NCI-H2171 treated with DMSO at 0.1 percent for 48 hours (cell line): ENCODE data around the gene CFAP43.
"Not testable (repeated sequence)": the region's sequence is repeated elsewhere in the genome, so short reads cannot be mapped to it uniquely, and the experiment has no call there.

Experiments
- DNase-seq: peaks from one replicate; lab custom pipeline; 2025; lab: John Stamatoyannopoulos, UW

Gene CFAP43

DNA sequence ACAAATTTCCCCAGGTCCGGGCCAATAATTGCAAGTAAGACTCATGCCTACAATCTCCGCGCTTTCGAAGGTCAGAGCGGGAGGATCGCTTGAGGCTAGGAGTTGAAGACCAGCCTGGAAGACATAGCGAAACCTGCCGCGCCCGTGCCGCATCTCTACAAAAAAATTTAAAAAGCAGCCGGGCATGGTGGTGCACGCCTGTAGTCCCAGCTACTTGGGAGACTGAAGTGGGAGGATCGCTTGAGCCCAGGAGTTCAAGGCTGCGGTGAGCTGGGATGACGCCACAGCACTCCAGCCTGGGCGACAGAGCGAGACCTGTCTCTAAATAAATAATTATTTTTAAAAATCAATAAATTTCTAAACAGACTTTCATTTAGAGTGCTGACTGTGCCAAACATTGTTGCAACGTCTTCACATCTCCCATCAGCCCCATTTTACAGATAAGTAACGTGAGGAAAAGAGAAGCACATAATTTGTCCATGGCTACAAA is 494 bp upstream of the CFAP43 start:
- peak; percentile 36 for DNase-seq

DNA sequence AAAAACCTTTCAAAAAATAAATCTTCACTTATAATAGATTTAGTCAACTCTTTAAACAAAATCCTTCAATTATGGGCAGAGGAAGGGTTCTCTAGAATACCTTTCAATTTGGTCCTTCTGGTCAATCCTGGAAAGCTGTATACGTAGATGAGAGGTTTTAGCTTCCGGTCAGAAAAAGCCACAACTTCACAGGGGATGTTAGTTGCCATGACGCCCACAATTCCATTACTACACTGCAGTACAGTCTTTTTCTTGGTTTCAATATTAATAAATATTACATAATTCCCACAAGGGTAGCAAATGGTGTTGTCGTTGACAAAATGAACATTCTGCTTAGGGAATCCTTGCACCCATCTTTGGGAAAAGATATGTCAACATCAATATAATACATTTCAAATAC is 1.7 kb downstream of the CFAP43 start:
- DNase-seq: no peak

DNA sequence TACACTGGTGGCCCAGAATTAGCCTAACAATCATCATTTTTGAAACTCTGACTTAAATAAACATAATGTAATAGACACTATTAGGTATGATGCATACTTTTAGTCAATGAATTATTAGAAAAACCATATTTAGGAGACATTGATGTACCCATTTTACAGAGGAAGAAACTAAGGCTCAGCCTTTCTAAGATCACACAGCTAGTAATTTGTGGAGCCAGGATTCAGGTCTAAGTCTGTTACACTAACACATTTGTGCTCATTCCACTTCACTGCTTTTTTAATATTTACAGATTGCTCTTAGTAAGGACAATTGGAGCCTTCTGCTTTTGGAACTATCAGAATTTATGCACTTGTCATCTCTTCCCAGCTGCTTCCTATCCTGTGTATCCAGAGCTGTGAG is 8.9 kb downstream of the CFAP43 start:
- DNase-seq: no peak

DNA sequence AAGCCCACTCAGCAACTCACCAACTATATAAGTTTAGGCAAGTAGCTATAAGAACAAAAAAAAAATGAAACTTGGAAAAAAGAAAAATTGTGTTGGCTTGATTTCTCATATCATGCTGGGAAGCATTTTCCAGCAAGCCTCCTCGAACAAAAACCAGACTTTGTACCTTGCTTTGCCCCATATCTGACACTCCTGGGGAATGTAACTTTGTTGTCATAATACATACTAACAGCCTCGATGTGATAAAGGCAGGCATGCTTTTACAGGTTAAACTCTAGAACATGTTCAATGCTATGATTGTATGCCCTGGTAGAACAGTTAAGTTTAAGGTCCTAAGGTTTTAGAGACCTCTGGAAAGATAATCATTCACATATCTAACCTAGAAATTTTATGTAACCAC is 11.6 kb downstream of the CFAP43 start:
- DNase-seq: no peak

DNA sequence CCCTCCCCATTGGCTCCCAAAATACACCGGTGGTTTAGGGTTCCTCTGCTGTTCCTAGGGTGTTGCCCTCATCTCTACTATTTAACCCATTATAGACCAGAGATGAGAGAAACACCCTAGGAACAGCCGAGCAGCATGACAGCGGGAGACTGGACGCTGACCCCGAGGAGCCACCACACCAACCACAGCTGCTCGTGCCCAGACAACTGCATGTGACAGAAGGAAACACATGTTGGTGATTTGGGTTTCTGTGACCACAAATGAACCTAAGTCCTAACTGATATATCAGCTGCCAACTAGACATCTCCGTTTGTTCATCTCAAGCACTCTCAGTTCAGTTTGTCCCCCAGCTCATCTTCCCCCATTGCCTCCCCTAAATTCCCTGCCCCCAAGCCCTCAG is 13.4 kb downstream of the CFAP43 start:
- no peak for DNase-seq

DNA sequence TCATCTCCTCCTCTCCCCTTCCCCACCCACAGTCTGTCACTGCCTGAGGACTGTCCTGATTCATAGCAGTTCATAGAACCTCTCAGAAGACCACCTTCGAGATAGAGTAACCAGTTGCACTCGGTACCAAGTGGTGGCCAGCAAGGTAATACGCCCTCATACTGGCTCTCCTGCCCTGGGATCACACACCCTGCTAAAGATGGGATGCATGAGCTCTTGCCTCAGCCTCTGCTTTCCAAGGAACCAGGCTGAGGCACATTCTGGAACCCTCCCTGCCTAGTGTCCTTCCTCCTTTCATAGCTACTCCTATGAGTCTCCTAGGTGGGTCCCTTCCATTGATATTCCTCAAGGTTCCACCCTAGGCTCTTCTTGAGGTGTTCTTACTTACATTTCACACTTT is 15.5 kb downstream of the CFAP43 start:
- DNase-seq: no peak

DNA sequence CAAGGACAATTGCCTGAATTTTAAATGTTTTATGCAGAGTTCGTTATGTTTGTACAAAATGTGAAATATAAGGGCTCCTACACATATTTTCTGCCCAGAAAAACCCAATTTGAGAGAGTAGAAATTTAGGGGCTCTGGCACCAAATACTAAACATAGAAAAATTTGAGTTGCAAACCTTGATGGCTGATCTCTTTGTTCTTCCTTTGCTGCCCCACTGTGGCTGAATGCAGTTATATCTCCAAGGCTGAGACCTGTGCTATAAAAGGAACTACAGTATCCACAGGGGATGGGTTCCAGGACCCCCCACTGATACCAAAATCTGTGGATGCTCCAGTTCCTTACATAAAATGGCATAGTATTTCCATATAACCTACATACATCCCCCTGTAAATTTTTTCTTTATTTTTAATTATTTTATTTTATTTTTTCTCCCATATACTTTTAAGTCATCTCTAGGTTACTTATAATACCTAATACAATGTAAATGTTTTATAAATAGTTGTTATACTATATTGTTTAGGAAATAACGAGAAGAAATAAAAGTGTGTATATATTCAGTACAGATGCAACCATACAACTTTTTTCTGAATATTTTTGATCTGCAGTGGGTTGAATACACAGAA is 22.5 kb downstream of the CFAP43 start:
- DNase-seq: peak; percentile 60

DNA sequence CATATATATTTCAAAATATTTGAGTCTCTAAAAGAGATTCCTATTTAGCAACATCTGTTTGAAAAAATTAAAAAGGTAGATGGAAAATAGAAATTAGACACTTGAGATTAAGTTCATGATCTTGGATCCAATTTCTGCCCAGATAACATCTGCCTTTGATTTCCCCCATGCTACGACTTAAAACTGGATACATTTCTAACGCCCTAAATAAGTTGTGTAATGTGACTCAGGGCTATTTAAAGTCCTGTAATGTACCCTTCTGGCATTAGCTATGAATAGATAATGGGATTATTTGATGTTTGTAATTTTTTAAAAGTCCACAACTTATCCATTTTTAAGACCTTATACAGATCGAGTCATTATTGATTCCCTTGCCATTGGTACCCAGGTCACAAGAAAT is 23.4 kb downstream of the CFAP43 start:
- DNase-seq: peak; percentile 21

DNA sequence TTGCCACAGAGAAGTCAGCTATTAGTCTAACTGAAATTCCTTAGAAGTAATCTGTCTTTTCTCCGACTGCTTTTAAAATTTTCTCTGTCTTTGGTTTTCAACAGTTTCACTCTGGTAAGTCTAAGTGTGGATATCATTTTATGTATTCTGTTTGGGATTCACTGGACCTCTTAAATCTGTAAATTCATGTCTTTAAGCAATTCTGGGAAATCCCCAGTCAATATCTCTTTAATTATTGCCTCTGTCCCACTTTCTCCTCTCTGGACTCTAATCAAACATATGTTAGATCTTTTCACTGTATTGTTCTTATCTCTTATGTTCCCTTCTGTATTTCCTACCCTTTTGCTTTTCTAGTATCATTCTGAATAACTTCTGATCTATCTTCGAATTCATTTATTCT is 29.9 kb downstream of the CFAP43 start:
- no peak for DNase-seq

DNA sequence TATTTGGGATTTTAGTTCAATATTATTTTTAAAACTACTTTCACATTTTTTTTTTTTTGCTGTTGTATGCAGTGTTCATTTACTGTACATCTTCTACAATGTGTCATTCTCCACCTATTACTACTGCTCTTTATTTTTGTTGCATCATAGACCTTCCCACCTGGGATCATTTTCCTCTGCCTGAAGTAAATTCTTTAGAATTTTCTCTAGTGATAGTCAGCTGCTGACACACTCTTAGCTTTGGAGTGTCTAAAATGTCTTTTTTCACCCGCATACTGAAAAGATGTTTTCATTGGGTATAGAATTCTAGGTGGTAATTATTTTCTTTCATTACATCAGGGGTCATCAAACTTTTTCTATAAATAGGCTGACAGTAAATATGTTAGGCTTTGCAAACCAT is 30.5 kb downstream of the CFAP43 start:
- no peak for DNase-seq

DNA sequence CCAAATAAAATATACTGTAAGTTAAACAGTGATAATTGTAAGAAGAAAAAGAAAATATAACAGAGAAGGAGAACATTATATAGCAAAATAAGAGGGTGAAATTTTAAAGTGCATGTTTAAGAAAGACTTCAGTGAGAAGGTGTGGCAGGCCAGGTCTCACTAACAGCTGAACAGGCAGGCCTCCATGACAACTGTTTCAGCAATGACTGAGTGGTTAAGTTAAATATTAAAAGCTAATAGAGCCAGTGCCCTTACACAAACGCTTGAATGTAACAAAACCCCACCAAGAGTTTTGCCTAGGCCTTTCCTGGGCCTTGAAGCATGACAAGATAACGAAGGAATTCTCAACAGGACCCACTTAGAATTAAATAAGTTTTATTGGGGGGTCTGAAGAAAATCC is 32.6 kb downstream of the CFAP43 start:
- no peak for DNase-seq

DNA sequence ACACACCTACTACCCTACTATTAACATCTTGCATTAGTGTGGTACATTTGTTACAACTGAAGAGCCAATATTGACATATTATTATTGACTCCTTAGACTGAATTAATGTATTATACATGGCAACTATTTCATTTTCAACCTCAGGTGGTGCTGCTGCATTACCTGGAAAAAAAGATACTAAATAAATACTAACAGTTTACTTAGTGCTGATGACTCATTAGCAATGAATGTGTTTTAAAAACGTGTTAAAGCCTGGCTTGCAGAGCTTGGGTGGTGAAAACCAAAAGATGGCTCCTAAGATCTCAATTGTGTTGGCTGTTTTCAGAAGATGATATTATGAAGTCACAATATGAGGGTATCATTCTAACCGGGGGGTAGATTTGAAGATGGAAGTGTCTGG is 34.8 kb downstream of the CFAP43 start:
- no peak for DNase-seq

DNA sequence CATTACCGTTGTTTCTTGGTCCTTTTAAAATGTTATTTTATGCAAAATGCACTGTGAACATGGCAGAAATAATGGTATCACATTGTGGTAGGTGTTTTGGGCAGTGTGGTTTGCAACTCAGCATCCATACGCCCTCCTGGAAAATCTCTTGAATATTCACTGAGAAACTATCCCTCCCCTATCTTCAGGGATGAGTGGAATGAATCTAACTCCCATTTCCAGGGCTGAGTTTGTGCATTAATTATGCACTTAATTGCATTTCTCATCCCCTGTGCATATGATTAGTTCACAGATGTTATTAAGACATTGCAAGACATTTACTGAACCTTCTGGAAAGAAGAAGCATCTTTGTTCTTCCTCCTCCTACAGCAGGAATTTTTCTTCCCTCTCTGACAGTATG is 36.5 kb downstream of the CFAP43 start:
- no peak for DNase-seq

DNA sequence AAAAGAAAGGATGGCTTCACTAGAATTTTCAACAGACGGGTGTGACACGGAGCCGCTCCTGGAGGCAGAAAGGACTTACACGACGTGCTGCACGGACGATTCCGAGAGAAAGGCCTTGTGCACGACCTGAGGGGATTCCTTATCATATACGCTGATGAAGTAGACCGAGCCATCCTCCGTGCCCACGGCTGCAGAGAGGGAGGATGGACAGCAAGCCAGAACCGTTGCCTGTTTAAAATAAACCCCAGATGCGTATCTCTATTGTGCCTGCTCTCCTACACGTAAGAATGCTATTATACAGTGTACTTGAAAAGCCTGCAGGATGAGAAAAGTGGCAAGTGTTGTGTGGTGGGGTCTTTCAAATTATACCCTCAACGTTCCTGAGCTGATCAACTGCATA is 38.4 kb downstream of the CFAP43 start:
- DNase-seq: no peak

DNA sequence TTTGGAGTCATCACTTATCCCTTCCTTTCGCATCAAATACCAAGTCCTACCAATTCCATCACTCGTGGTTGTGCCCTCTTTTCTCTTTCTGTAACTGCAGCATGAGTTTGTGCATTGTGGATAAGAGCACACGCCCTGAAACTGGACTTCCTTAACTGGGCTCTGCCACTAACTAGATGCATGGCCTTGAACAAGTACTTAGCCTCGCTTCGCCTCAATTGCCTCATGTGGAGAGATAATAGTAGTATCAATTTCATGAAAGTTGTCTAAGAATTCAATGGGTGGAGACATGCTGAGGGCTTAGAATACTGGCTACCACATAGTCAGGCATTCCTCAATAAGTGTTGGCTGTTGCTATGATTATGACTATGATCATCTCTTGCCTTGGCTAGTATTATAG is 41.5 kb downstream of the CFAP43 start:
- DNase-seq: no peak

DNA sequence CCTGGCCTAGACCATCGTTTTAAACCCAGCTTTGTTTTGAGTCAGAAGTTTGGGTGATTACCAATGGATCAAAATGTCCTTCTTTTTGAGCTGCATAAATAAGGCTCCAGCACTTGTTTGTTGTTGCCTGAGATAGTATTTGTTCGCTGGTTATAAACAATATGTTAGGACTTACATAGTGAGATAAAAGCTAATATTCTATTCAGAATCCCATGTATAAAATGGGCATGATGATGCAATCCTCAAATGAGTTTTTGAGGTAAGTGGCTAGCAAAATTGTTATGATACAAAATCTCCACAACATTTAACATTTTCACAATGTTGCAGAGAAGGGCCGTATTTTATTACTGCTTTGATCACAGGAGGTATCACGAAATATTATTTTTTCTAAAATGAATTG is 48.5 kb downstream of the CFAP43 start:
- DNase-seq: no peak

DNA sequence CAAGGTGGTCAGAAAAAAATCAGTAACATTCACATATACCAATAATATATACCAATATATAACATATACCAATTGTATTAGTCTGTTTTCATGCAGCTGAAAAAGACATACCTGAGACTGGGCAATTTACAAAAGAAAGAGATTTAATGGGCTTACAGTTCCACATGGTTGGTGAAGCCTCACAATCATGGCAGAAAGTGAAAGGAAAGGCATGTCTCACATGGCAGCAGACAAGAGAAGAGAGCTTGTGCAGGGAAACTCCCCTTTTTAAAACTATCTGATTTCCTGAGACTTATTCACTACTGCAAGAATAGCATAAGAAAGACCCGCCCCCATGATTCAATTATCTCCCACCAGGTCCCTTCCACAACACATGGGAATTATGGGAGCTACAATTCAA is 58.0 kb downstream of the CFAP43 start:
- DNase-seq: not testable (repeated sequence)

DNA sequence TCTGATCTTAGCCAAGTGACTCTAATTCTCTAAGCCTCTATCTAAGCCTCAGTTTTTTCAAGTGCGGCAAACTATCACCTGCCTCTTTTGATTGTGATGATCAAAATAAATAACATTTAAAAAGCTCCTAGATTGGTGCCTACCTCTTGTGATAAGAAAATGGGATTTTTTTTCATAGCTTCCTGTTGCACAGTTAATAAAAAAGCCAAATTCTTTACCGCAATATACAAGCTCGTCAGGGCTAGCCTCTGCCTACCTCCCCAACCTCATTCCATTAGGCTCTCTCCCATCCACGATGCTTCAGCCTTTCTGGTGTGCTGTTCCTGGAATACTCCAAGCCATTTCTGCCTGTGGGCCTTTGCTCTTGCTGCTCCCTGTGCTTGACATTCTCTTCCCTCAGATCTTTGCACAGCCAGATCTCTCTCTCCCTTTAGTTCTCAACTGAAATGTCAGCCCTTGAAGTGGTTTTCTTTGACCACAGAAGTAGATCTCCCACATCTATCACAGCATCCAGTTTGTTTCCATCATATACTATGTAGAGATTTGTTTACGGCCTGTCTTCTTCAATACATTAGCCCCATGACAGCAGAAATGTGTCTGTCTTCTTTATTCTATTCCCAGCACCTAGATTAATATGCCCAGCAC is 61.4 kb downstream of the CFAP43 start:
- DNase-seq: no peak

DNA sequence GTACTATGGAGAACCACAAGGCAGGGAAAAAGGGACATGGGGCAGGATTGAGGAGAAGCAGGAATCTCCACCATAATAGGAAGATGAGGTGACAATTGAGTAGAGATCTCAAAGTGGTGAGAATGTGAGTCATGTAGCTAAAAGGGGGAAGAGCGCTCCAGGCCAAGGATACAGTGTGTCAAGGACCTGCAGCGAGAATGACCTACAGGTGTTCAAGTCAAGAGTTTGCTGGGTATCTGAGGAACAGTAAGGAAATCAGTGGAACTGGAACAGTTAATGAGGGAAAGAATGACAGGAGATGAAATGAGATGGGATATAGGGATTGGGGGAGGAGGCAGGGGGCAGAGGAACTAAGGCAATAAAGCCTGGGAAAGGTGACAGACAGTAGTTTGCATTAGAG is 76.6 kb downstream of the CFAP43 start:
- DNase-seq: no peak

DNA sequence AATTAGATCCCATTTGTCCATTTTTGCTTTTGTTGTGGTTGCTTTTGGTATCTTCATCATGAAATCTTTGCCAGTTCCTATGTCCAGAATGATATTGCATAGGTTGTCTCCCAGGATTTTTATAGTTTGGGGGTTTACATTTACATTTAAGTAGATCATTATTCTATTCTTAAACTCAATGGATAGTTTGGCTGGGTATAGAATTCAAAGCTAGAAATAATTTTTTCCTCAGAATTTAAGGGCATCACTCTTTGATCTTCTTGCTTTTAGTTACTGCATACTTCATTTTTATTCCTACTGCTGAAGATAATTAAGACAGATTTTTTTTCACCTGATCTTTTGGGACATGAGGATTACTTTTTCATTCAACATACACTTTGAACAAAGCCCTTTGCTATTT is 80.4 kb downstream of the CFAP43 start:
- no peak for DNase-seq

DNA sequence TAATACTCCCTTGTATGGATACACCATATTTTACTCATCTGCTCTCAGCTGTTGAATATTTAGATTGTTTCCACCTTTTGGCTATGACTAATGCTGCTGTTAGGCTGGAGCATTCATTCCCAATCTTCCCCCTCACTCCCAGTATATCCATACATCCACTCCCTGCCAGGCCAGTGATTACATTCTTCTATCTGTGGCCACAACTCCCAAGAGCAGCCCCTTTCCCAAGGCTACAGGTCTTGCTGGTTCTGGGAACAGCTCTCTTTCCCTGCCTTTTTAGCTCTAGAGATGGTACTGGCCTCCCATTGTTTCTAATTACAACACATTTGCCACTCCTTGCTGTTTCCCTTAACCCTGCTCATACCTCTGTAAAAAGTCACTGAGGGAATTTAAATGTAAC is 82.0 kb downstream of the CFAP43 start:
- no peak for DNase-seq

DNA sequence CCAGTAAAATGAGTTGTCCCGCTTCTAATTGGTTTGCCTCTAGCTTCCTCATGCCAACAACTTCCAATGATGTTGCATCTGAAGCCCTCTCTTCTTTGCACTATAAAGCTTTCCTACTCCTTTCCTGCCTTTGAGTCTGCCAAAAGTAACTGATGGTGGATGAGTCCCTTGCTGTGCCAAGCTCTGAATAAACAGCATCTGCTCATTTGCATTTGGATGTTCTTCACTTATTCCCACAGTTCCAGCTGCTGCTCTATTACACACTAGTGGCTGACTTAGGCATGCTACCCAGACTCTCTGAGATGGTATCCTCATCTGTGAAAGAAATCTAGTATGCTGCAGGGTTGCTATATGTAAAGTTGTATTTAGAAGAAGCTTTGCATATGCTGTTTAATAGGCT is 85.3 kb downstream of the CFAP43 start:
- DNase-seq: peak; percentile 75

DNA sequence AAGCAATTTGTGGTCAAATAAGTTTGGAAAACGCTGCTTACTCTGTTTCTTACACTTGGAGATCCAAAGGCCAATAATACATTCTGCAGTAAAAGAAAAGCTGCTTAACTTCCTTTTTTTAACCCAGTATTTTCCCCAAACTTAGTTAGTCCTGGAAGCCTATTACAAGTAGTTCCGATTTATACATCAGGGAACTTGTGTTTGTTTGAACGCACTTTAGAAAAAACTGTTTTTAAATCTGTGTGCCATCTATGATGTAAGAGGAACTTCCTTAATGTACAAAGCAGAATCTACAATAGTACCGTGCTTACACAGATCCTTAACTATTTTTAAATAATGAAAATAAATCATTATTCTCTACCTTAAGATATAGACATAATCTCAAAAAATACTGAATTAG is 87.2 kb downstream of the CFAP43 start:
- DNase-seq: no peak

DNA sequence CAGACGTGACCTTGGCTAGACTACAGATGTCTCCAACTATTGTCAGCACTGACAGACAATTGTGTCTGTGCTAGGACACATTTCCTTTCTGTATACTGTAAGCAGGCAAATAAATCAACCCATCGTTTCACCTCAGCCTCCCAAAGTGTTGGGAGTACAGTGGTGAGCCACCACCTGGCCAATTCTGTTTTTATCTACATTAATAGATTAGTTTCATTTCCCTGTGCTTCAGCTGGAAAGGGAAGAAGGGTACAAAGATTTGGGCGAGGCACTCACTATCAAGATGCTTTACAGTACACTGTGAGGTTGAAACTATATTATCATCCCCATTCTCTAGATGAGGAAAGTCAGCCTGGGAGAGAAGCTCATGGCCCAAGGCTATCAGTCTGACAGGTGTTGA is 88.3 kb downstream of the CFAP43 start:
- no peak for DNase-seq
